Esophagus mucosa (tissue), 1 donor: ENCODE results near the gene NACC1. TPM values are rescaled to one million over a fixed set of nuclear protein-coding genes. Genes with fewer than 3 reads are reported as not detected.
A peak's percentile ranks its signal among the peaks of the same experiment; 100 is the strongest.

Experiments used
- ATAC-seq: fragments of 200-7000 bp; cut with Tn5 transposase; one replicate; pipeline ENCODE4 v1.9.1; 2020
- total RNA-seq: library from RNA; stranded (reverse); gene quantifications from one replicate; pipeline ENCODE4 v1.2.4, GENCODE V29; 2023
- donor health status: DM: yes; HTN: yes; CAD: no.

NACC1 gene
- total RNA-seq, 1 donor from 2014 or later, result 40.0 TPM

DNA sequence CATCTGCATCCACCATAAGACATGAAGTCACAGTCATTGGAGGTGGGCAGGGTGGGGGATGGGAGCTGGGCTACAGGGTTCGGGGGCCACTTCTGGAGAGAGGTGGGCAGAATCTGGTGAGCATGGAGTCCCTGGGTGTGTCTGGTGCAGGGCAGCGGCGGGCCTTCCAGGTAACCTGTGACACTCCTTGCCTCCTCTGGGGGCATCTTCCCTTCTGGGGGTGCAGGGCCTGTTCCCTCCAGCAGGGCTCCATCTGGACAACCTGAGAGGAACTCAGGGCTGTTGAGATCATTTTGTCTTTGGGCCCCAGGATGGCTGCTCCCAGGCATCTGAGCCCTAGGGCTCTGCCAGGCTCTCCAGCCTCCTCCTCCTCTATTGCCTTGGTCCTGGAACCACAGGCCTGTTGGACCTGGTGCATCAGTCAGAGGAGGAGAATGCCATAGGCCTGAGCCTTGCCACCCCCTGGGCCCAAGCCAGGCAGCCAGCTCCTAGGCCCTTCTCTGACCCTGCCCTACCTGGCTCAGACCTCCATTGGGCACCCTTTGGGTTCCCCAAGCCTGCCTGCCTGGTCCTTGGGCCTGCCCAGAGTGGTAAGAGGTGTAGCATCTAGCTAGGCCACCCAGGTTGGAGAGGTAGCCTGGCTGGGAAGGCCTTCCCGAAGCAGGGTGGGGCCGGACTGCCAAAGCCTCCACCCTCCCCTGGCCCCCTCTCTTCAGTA, 28.8 kb upstream of the NACC1 start:
- ATAC-seq, result no peak

DNA sequence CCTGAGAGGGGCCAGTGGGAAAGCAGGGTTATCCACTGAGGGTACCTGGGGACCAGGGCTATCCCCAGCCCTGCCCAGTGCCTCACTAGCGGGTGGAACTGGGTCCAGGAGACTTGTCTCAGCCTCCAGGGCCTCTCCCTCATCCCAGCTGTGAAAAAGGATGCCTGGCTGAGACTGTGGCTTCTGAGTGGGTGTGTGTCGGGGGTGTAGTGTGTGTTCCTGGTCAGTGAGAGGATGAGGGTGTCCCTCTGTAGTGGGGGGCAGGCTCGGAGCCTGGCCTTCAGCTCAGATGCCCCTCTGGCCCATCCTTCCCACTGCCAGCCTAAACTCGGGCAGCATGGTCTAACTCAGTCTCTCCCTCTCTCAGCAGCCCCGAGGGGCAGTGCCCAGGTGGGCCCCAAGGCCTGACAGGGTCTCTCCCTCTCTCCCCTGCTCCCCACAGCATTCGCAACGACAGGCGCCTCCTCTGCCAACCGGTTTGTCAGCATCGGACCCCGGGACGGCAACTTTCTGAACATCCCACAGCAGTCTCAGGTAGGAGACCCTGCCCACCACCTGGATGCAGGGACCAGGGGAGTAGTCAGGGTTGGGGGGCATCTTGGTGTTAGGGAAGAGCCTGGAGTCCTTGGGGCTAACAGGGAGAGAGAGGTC, 28.1 kb upstream of the NACC1 start:
- ATAC-seq, result no peak

DNA sequence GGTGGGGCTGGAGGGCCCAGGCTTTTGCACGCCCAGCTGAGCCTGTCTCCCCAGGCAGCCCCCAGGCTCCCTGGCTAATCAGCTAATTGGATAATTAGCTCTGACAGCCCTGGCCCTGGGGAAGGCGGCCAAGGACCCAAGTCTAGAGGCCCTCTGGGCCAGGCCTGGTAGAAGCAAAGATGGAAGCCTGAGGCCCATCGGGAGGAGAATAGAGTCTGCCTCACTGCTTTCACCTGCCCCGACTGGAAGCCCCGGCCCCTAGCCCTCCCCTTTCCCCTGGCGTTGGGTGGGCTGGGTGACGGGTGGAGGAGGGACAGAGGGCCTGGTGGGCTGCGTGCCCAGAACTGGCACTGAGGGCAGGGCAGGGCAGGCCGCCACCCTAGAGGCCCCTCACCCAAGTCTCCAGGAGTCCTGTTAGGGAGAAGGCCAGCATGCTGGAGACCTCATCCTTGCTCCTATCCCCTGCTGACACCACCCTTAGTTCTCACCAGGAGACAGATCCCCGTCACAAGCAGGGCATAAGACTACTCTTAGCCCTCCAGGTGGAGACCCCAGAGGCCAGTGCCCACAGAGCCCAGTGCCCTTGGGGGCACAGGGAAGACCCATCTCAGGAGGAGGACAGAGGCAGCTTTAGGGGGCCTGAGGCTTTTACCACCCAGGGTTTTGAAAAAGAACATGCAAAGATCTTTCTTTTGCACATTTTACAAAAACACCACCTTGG, 27.4 kb upstream of the NACC1 start:
- ATAC-seq, result no peak

DNA sequence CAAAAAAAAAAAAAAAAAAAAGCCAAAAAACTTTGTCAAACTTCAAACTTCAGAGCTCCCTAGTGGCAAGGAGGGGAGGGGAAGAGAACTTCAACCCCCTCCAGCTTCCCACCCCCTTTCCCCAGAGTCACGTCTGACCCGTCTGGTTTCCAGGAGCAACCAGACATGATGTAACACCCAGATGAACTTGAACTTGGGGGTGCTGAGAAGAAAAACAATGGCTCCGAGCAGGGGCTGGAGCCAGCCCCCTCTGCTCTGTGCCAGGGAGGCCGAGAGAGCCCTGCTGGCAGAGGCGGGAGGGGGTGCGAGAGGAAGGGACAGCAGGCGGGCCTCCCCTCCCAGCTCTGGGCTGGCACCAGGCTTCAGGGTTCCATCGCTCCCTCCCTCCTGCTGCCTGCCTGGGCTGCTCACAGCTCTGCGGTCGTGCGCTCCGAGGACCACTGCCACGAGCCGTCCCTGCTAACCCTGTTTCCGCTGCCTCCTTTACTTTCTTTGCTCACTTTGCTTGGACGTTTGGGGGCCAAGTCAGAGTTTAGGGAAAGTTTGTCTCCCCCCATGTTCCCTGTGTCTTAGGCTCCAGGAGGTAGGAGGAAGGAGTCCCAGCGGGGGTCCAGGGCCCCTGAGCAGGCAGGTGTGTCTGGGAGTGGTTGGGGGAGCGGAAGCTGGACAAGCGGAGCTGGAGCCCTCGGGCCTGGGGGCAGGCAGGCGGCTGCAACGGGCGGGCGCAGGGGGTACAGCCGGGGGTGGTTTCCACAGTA, 26.5 kb upstream of the NACC1 start:
- no peak for ATAC-seq

DNA sequence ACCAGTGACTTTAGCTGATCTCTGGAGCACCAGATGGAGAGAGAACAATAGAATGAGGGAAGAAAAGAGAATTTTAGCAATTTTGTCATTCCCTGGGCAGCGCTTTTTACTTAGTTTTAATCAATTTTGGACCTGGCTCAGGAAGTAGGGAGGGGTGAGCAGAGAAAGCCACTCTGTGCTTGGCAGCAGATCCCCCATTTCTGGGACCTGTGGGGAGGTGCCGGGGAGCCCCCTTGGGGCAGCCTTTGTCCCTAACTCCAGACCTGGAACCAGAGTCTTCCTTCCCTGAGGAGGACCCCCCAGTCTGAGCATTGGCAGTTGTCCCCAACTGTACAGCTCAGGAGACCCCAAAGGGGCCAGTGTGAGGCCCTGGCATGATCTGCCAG, 25.9 kb upstream of the NACC1 start:
- no peak for ATAC-seq

DNA sequence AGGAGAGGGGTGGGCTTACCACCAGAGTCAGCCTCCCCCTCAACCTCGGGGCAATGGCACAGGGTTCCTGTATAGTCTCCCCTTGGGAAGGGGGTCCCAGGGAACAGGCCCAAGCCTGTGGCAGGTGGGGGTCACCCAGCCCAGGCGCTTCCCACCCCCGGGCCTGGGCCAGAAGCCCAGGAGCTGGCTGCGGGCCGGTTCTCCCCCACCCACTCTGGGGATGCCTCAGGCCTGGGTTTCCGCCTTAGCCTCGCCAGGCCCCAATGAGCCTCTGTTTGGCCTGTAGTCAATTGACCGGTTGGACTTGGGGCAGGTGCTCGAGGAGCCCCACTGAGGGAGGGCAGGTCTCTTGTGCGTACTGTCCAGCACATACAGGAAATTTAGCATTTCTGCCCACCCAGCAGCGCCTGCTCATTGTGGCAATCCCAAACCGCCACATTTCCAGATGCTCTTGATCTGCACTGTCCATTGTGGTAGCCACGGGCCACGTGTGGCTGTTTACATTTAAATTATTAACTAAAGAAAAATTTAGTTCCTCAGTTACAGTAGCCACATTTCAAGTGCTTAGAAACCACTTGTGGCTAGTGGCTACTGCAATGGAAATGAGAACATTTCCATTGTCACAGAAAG, 25.3 kb upstream of the NACC1 start:
- no peak for ATAC-seq

DNA sequence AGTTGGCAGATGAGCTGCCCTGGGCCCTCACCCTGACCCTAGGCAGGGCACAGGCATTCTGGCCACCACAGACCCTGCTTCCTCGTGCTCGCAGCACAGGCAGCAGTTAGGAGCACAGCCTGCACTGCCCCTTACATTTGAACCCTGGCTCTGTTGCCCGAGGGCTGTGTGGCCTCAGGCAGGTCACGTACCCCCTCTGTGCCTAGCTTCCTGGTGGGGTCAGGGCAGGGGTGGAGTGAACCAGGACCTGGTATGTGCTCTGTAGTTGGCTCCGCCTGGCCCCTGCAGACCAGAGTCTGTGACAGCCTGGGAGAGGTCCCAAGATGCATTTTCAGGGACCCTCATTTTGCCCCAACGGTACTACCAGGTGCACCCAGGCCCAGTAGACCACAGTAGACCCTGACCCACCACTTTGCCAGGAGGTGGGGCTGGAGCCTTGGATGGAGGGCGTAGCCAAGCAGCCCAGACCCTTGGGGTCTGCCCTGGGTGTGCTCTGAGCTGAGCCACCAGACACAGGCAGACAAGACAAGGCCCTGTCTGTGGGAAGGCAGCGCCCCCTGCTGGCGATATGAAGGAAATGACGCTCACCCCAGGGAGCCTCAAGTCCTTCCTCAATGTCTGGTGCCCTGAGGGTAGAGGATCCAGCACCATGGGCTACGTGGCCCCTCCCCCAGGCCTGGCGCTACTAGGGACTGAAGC, 24.5 kb upstream of the NACC1 start:
- ATAC-seq, result peak; percentile 60

DNA sequence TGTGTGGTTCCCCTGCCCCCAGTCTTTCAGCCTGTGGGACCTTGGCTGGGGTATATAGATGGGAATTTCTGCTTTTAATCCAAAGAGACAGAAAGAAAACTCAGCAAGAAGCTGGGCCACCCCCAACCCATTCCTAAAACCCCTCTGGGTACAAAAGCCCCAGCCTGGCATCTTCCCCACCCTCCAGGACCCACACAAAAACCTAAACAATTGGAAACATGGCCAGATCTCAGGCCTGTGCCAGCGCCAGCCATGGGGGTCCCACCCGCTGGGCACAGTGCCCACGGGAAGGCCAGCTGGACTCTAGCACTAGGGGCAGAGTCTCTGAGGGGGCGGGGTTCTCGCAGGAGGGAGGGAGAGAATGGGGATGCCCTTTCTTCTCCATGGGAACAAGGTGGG, 24.0 kb upstream of the NACC1 start:
- no peak for ATAC-seq

DNA sequence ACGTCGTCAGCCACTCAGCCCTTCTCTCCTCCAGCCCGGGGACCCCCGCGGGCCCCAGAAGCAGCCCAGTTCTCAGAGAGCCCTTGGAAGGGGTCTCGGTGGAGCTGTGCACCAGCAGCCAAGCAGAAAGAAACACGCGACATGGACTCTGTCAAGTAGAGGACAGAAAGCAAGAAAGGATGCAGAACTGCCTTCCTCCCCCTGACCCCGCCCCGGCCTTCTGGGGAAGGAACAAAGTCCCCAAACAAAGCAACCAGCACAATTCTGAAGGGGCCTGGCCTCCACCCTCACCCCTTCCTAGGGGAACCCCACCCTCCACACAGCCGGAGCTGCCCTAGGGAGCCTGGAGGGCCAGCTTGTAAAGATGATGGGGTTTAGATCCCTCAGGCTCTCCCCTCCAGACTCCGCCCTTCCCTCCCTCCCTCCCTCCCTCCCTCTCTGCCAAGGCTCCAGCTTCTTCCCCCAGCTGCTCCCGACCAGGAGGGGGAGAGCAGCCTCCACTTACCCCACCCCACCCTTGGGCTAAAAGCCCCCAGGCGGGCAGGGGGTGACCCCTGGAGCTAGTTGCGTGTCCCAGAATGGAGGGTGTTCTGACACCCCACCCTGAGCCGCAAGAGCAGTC, 23.2 kb upstream of the NACC1 start:
- ATAC-seq, result no peak

DNA sequence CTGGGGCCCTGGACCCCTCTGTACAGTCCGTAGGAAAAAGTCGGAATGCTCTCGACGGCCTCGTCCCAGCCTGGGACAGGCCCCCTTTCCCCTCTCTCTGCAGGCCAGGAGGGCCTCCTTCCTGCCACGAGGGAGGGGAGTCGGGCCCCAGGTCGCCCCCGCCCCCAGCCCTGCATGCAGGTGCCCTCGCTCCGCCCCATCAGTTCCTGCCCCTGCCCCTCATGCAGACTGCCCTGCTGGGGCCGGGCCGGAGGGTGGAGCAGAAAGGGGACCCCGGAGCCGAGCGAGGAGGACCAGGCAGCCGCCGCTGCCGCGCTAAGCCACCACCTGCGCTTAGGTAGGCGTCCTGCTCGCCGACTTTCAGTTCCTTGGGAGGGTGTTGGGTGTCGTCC, 22.7 kb upstream of the NACC1 start:
- no peak for ATAC-seq

DNA sequence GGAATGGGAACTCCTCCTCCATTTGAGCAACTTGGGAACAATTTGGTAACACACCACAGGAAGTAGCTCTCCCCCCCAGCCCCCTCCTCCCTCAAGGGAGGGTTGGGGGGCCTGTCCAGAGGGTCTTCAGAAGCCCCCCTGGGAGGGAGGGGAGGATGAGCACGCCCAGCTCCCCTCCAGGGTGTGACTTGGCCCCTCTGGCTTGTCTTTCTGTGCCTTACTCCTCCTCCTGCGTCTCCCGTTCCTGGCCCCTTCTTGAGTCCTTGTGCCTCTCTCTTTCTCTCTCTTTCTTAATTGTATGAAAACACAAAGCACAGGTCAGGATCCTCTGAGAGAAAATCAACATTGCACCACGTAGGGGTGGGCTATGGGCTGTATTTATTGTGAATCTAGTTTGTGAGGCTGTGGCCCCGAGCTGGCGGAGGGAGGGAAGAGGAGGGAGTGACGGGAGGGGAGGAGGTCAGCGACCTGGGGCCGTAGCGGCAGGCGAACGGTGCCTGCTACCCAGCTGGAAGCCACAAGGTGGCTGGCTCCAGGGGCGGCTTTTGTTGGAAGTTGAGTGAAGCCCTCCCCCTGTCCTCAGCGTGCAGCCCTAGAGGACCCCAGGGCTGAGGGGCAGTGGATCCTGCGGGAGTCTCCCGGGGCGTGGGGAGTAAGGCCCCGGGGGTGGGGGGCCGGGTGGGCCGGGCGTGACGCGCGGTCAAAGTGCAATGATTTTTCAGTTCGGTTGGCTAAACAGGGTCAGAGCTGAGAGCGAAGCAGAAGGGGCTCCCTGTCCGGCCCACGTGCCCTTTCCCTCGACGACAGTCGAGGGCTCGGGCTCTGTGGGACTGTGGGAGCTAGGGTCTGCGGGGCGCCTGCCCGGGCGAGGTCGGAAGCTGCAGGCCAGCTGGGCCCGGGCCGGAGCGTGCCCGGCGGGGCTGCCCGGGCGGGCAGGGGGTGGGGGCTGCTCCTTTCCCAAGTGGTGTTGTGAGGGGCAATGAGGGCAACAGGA, 21.8 kb upstream of the NACC1 start:
- no peak for ATAC-seq

DNA sequence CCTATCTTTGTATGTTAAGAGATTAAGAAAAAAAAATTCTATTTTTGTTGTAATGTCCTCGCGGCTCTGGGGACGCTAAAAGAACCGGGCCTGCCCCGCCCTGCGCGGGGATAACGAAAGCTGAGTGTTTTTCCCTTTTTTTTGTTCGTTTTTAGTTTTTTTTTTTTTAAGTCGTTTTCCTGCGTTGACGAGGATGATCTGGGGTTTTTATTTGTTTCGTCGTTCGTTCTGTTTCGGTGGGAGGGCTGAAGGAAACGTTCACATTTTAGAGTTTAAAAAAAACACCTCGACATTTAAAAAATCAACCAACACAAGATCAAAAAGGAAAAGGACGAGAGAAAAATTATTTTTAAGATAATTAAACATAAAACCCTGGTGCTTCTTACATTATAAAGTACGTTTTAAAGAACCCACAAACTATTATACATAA, 21.0 kb upstream of the NACC1 start:
- ATAC-seq, result no peak

DNA sequence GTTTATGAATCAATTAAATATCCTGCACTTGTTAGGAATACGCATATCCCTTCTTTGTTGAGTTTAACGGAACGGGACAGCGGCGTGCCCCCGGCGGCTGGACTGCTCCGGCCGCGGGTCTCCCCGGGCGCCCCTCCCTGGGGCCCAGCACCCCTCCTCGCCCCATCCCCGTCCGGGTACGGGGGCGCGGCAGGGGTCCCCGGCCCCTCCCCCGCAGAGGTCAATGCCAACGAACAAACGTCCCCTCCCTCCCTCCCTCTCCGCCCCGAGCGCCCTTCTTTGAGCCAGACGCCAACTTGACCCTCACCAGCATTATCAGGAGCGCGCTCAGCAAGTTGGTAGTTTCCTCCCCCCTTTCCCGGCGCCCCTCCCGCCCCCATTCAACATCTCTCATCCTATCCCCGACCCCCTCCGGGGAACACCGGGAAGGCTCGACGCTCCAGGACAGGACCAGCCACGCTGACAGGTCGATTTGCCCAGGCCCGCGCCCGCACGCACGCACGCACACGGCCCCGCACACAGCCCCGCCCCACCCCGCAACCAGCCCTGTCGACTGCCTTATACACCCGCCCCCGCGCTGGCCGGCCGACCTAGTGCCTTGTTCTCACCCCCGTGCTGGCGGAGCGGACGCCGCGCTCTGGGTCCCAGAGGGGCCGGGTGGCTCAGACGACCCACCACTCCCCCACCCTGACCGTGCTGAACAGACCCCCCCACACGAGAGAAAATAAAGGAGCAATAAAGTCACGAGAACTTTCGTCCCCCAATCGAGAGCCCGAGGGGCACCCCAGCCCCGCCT, 20.4 kb upstream of the NACC1 start:
- ATAC-seq, result peak; percentile 22

DNA sequence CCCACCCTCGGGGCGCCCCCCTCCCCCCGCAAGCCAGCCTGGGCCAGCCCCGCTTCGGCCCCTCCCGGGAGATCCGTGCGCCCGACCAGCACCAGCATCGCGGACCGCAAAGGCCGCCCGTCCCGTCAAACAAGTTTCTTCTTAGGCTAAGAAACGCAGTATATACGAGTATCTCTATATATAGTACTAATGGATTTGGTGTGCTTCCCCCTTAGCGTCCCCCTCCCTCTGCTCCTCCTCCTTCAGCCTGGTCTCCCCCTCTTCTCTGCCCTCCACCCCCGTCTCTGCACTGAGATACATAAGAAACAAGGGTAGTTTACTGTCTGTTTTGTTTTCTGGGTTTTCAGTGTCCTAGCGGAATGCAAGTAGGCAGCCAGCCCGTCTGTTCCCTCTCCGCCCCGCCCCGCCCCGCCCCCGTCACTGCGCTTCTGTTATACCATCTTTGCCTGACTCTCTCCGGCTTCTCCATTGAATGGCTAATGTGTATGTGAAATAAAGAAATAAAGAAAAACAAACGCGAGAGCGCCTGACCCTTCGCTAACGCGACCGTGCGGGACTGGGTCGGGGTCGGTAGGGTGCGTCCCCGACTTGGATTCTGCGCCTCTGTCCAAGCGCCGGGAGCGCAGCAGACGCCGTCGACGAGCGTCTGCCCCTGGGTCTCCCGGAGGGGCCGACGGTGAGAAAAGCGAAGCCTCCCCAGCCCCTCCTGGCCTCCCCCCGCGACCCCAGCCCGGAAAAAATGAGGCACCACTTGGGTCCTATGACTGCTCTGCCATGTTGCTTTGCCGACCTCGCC, 19.6 kb upstream of the NACC1 start:
- ATAC-seq, result peak; percentile 6

DNA sequence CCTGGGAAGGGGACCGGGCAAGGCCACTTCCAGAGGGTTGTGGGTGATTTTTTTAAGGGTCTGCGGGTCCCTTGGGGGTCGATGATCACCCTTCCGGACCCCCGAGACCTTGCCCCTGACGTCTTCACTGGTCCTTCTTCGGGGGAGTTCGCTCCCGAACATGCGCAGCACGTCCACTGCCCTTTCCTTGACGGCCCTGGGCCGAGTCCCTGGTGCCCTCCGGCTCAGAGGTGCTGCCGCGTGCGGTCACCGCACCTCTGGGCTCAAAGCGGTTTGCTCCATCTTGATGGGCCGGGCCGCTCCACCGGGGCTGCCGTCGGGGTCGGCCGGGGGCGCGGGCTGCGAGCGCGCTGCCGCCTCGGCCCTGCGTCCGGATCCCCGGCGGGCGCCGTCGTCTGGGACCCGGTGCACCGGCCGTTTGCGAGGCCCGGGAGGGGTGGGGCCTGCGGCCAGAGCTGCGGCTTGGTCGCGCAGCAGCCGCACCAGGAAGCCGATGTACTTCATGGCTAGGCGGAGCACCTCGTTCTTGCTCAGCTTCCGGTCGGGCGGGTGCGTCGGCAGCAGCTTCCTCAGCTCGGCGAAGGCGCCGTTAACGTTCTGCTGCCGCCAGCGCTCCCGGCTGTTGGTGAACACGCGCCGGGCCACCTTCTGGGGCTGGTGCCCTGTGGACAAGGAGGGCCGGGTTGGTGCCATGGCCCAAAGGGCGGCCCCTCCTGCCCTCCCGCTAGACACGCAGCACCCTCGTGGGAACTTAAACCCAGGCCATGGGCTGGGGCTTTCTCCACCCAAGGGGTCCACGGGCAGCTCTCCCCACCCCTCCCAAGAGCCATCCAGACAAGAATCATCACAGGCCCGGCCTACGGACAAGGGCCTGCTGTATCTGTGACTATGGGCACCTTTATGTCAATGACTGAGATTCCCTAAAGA, 18.7 kb upstream of the NACC1 start:
- ATAC-seq, result peak; percentile 29

DNA sequence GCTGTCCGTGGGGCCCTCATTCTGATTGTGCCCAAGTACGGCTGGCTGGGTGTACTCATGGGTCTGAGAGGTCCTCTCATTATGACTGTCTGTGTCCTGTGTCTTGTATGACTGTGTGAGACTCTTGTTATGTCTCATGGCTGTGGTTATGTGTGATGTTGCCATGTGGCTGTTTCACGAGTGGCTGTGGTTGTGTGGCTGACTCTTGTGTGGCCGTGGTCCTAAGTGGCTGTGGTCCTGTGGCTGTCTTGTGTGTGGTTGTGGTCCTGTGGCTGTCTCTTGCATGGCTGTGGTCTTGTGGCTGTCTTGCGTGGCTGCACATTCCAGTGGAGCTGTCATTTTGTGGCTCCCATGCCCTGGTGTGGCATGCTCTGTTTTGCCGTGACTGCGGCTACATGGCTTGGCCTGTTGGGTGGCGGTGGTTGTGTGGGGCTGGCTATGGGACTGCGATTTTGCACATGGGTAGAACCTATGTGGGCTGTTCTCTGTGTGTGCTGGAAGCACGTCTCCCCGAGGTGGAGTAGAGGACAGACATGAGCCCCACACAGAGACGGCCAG, 18.0 kb upstream of the NACC1 start:
- ATAC-seq, result no peak
